Measurements from ENCODE around the gene SERPIND1.
A peak's percentile ranks its signal among the peaks of the same experiment; 100 is the strongest.
"Not testable (repeated sequence)": the region's sequence is repeated elsewhere in the genome, so short reads cannot be mapped to it uniquely, and the experiment has no call there.

Gene SERPIND1

GRCh38 chr22:20764729-20765128, 9.2 kb upstream of the SERPIND1 start:
- H3K4me3 ChIP-seq (ENCODE audit: low read depth, low read length), result no peak overlapping the region
- DNase-seq (ENCODE audit: low read depth, low spot score), result no peak
- TF ChIP-seq, protein P1, sequence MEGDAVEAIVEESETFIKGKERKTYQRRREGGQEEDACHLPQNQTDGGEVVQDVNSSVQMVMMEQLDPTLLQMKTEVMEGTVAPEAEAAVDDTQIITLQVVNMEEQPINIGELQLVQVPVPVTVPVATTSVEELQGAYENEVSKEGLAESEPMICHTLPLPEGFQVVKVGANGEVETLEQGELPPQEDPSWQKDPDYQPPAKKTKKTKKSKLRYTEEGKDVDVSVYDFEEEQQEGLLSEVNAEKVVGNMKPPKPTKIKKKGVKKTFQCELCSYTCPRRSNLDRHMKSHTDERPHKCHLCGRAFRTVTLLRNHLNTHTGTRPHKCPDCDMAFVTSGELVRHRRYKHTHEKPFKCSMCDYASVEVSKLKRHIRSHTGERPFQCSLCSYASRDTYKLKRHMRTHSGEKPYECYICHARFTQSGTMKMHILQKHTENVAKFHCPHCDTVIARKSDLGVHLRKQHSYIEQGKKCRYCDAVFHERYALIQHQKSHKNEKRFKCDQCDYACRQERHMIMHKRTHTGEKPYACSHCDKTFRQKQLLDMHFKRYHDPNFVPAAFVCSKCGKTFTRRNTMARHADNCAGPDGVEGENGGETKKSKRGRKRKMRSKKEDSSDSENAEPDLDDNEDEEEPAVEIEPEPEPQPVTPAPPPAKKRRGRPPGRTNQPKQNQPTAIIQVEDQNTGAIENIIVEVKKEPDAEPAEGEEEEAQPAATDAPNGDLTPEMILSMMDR (IDR thresholded peaks at IDR 0.05; ENCODE audit: low read depth, low read length), result no peak
- in situ Hi-C loops (cut with HindIII; ENCODE audit: low sequenced_read_pairs), result no loop called here

DNA sequence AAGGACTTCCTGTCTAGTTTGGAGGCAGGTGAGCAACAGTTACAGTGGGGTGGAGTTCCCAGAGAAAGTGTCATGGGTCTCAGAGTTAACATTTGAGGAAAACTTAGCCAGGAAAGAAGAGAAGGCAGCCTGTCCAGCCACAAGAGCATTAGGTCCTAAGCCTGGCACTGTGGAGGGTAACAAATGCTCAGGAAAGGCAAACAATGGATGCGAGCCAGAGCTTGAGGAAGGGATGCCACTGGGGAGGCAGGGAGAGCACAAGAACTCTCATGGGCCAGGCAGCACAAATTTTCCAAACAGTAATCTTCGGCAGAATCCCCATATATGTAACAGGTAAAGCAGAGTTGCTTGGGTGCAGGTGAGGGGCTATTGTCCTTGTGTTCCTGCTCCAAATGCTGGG, 8.0 kb upstream of the SERPIND1 start:
- H3K4me3 ChIP-seq (ENCODE audit: low read depth, low read length), result no peak overlapping the region
- DNase-seq (ENCODE audit: low read depth, low spot score), result no peak
- in situ Hi-C loops (cut with HindIII; ENCODE audit: low sequenced_read_pairs), result no loop called here
- TF ChIP-seq, protein P1 (IDR thresholded peaks at IDR 0.05; ENCODE audit: low read depth, low read length), result no peak

DNA sequence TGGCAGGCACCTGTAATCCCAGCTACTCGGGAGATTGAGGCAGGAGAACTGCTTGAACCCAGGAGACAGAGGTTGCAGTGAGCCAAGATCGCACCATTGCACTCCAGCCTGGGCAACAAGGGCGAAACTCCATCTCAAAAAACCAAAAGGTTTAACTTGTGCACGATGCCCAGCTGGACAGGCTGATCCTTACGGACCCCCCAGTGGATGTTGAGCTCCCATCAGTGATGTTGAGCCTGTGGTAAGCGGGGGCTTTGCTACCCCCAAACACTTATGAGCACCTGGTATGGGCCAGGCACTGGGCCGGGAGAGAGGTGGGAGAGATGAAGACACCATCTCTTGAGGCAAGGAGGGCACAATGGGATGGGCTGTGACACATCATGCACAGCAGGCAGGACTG, 7.4 kb upstream of the SERPIND1 start:
- in situ Hi-C loops (cut with HindIII; ENCODE audit: low sequenced_read_pairs), result no loop called here
- DNase-seq (ENCODE audit: low read depth, low spot score), result no peak
- TF ChIP-seq, protein P1 (IDR thresholded peaks at IDR 0.05; ENCODE audit: low read depth, low read length), result no peak
- no peak overlapping the region for H3K4me3 ChIP-seq (ENCODE audit: low read depth, low read length)

DNA sequence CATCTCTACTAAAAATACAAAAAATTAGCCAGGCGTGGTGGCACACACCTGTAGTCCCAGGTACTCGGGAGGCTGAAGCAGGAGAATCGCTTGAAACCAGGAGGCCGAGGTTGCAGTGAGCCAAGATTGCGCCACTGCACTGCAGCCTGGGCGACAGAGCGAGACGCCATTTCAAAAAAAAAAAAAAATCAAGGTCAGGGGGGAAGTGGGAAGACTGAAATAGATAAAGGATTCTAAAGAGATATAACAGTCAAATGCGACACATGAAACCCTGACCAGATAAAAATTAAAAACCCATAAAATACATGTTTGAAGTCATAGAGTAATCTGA, 4.5 kb upstream of the SERPIND1 start:
- H3K4me3 ChIP-seq (ENCODE audit: low read depth, low read length); DNase-seq (ENCODE audit: low read depth, low spot score); in situ Hi-C loops (cut with HindIII; ENCODE audit: low sequenced_read_pairs): not testable (repeated sequence)

DNA sequence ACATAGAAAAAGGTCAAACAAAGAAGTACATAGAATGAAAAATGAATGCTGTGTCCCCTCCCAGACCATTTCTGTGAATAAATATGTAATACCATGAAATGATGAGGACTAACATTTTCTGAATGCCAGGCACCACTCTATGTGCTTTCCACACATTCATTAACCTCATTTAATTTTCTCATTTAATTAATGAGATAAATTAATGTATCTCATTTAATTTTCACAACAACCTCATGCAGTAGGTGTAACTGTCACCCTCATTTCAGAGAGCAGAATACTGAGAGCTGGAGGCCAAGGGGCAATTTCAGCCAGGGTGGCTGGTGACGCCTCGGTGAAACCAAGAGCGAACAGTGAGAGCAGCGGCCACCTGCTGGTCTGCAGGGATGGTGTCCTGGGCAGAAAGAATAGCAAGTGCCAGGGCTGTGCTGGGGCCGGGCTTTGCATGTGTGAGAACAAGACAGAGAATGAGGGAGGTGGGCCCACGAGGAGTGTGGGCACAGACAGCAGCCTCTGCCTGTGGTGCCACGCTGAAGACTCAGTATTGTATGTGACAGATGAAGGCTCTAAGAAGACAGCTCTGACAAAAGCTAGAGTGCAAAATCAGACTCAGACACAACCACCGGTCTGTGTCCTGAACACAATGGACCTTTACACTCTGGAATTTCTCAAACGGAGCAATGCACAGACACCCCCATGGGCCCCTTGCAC, 1.8 kb upstream of the SERPIND1 start:
- TF ChIP-seq, protein P1 (IDR thresholded peaks at IDR 0.05; ENCODE audit: low read depth, low read length), result peak; percentile 25
- H3K4me3 ChIP-seq (ENCODE audit: low read depth, low read length), result no peak overlapping the region
- no peak for DNase-seq (ENCODE audit: low read depth, low spot score)
- in situ Hi-C loops (cut with HindIII; ENCODE audit: low sequenced_read_pairs), result no loop called here

DNA sequence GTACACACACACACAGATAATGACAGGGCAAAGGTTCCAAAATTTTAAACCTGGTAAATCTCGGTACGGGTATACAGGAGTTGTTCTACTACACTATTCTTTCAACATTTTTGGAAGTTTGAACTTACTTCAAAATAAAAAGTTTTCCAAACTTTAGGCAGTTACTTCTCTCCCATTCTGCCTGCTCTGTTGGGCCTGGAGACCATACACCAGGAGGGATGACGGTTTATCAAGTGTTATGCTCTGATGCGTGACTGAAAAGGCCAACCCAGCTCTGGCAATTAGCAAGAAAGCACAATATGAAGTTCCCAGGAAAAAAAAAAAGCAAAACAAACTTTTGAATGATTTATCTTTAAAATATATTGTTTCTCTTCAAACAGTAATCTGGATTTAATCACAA, 969 bp downstream of the SERPIND1 start:
- no peak for DNase-seq (ENCODE audit: low read depth, low spot score)
- TF ChIP-seq, protein P1 (IDR thresholded peaks at IDR 0.05; ENCODE audit: low read depth, low read length), result no peak
- H3K4me3 ChIP-seq (ENCODE audit: low read depth, low read length), result no peak overlapping the region
- in situ Hi-C loops (cut with HindIII; ENCODE audit: low sequenced_read_pairs), result no loop called here

DNA sequence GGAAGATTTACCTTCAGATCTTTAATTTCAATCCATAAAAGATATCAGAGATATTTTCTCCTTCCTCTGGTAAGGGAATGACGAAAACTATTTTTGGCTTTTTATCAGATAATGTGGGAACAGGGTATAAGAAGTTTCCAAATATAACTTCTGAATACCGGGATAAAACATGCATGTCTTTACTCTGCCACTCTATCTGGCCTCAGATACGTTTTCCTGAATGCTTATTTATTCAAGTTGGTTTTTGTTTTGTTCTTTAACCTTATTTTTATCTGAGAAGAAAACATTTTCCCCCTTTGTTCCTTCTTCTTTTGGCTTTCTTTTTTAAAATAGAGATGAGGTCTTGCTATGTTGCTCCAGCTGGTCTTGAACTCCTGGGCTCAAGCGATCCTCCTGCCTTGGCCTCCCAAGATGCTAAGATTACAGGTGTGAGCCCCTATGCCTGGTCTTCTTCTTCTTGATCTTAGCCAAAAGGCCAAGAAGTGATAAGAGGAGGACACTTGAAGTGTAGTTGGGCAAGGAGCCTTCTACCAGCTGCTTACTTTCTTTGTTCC, 1.5 kb downstream of the SERPIND1 start:
- in situ Hi-C loops (cut with HindIII; ENCODE audit: low sequenced_read_pairs), result no loop called here
- no peak overlapping the region for H3K4me3 ChIP-seq (ENCODE audit: low read depth, low read length)
- no peak for DNase-seq (ENCODE audit: low read depth, low spot score)
- TF ChIP-seq, protein P1 (IDR thresholded peaks at IDR 0.05; ENCODE audit: low read depth, low read length), result no peak

Data from astrocyte of the spinal cord (primary cell).